GM19463 (cell line): Measurements from ENCODE around the gene NUFIP2.
"Not testable (repeated sequence)": the region's sequence is repeated elsewhere in the genome, so short reads cannot be mapped to it uniquely, and the experiment has no call there.

Source experiments
- ATAC-seq: cut with Tn5 transposase; IDR thresholded peaks from one replicate; pipeline ENCODE4 v1.9.1; 2021; ENCODE audit warnings: mild to moderate bottlenecking, moderate library complexity; ENCODE audit not compliant: unreplicated experiment

NUFIP2 gene

GRCh38 chr17:29279397-29280070 lies 14.4 kb downstream of the NUFIP2 start:
- no peak for ATAC-seq

GRCh38 chr17:29278692-29279091 lies 15.3 kb downstream of the NUFIP2 start:
- no peak for ATAC-seq

- no peak for ATAC-seq
These were observed 20.0 kb downstream of the NUFIP2 start for GRCh38 chr17:29273924-29274323.

- ATAC-seq, result not testable (repeated sequence)
These were observed 22.0 kb downstream of the NUFIP2 start for GRCh38 chr17:29271980-29272379.

GRCh38 chr17:29263916-29264315 lies 30.0 kb downstream of the NUFIP2 start:
- no peak for ATAC-seq

- no peak for ATAC-seq
These were observed 36.2 kb downstream of the NUFIP2 start for GRCh38 chr17:29257756-29258155.

GRCh38 chr17:29256735-29257466 lies 37.0 kb downstream of the NUFIP2 start:
- ATAC-seq, result no peak

- ATAC-seq, result no peak
These were observed 37.9 kb downstream of the NUFIP2 start for GRCh38 chr17:29255926-29256522.

GRCh38 chr17:29253037-29253436 lies 40.9 kb downstream of the NUFIP2 start:
- ATAC-seq, result no peak

- ATAC-seq, result no peak
These were observed 41.7 kb downstream of the NUFIP2 start for GRCh38 chr17:29252101-29252791.

- no peak for ATAC-seq
These were observed 42.8 kb downstream of the NUFIP2 start for GRCh38 chr17:29251184-29251583.

GRCh38 chr17:29250666-29251065 lies 43.3 kb downstream of the NUFIP2 start:
- ATAC-seq, result no peak

GRCh38 chr17:29248845-29249244 lies 45.1 kb downstream of the NUFIP2 start:
- no peak for ATAC-seq

- ATAC-seq, result no peak
These were observed 46.7 kb downstream of the NUFIP2 start for GRCh38 chr17:29247219-29247618.

- no peak for ATAC-seq
These were observed 47.3 kb downstream of the NUFIP2 start, which contains the start of gene CRYBA1 for GRCh38 chr17:29246628-29247027. Gene CRYBA1, plus strand, starts transcription at chr17:29246859. Its CDS starts 5 bp downstream, at chr17:29246864.

GRCh38 chr17:29245401-29245800 lies 48.5 kb downstream of the NUFIP2 start:
- ATAC-seq, result no peak

- ATAC-seq, result no peak
These were observed 50.2 kb downstream of the NUFIP2 start for GRCh38 chr17:29243792-29244191.

- ATAC-seq, result no peak
These were observed 51.2 kb downstream of the NUFIP2 start for GRCh38 chr17:29242790-29243189.

- ATAC-seq, result no peak
These were observed 51.9 kb downstream of the NUFIP2 start for GRCh38 chr17:29242051-29242450.

GRCh38 chr17:29240968-29241963 lies 52.7 kb downstream of the NUFIP2 start:
- no peak for ATAC-seq
